Subcutaneous adipose tissue (tissue), 4 donors: Measurements from ENCODE around the gene STOML2. TPM values are rescaled to one million over a fixed set of nuclear protein-coding genes. Genes with fewer than 3 reads are reported as not detected.

Experiments
- CTCF ChIP-seq: fragments of 450-650 bp; IDR thresholded peaks from one replicate; pipeline ENCODE4 v1.5.1; 2016; ENCODE audit warnings: low read depth, mild to moderate bottlenecking, control low read depth, antibody characterized with exemption, moderate library complexity
- total RNA-seq, 4 donors: library from RNA; depleted of rRNA; stranded (reverse); fragments of >200 nt; gene quantifications; one replicate each; pipeline ENCODE4 v1.1.0, GENCODE V29; 2016

The STOML2 gene, protein sequence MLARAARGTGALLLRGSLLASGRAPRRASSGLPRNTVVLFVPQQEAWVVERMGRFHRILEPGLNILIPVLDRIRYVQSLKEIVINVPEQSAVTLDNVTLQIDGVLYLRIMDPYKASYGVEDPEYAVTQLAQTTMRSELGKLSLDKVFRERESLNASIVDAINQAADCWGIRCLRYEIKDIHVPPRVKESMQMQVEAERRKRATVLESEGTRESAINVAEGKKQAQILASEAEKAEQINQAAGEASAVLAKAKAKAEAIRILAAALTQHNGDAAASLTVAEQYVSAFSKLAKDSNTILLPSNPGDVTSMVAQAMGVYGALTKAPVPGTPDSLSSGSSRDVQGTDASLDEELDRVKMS
- 10 to 100 TPM; 62.7 to 81.2 (median 68.1) TPM for total RNA-seq

DNA sequence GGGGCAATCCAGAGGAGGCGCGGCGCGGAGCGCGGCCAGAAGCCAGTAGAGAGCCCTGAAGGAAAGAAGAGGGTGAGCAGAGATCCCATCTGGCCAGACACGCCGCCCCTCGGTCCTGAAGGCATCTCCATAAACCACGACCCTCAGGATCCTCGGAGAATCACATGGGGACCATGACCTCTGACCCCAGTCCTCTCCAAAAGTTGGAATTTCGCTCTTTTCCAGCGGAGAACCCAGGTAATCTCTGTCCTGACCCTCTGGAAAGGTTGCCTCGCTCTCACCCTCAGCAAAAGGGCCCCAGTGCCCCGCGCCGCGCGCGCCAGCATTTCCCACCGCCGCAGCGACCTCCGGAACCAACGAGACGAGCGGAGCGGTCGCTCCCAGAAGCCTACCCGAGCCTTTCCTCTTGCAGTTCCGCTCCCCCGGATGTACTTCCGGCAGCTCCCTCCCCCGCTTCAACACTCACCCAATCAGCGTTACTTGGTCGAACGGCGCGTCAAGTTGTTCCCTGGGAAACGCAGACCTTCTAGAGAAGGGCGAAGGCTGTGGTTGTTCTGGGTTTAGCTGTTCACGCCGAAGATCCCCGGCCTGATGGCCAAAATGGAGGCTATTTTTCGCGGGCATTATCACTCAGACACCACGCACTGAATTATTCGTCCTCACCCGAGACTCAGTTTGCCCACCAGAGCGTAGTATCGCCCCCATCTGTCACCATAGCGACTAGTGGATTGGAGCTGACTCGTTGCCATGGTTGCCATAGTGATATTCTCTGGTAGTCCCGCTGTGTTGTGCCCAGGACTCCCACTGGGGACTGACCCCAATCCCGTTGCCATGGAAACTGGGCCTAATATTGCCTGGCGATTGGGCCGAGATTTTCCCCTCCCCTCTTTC lies at the start of gene STOML2:
Gene STOML2 (minus strand): TSS at position 363 of the 891 bp plus-strand sequence. CDS start 37 bp downstream, at position 326.
- no peak for TF ChIP-seq CTCF

DNA sequence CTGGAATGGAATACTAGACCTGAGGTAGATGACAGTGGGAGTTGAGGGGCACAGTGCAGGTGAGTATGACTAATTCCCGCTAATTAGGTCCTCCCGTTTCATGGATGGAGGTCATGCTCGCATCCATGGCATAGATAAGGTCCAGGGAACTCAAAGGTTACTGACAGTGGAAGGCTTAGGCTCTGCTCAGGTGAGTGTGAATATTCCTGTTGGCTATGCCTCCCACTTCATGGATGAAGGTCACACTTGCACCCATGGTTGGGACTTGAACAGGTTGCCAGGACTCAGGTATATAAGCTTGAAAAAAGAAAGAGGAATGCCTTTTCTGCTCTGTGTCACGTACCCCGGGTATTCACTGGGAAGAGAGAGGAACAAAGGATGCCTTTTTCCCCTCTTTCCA lies 39.1 kb upstream of the STOML2 start:
- TF ChIP-seq CTCF: no peak

- no peak for TF ChIP-seq CTCF
Measured at GRCh38 chr9:35140093-35140492, 37.2 kb upstream of the STOML2 start.

DNA sequence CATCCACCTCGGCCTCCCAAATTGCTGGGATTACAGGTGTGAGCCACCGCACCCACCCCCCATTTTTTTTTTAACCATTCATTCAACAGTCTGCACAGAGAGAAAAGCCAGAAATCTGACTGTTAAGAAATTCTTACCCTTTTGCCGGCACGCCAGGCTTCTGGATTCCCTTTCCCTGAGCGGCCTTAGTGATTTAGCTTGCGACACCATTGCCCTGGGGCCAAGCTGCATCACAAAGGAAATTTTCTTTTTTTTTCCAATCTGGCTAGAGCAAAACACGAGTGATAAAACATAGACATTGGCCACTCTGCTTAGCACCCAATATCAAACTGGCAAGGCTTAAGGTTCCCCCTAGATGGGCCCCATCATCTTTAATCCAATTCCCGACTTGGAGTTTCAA lies 33.9 kb upstream of the STOML2 start:
- no peak for TF ChIP-seq CTCF

- no peak for TF ChIP-seq CTCF
Measured at GRCh38 chr9:35135988-35136387, 33.1 kb upstream of the STOML2 start.

GRCh38 chr9:35134920-35135319 lies 32.0 kb upstream of the STOML2 start:
- no peak for TF ChIP-seq CTCF

GRCh38 chr9:35116898-35117551 lies 14.1 kb upstream of the STOML2 start:
- TF ChIP-seq CTCF: no peak
